ENCODE measurements around the gene KIAA0040. TPM values are rescaled to one million over a fixed set of nuclear protein-coding genes. Genes with fewer than 3 reads are reported as not detected.

Gene KIAA0040
- total and polyA plus RNA-seq, 2 donors (not counting 3 experiments of a cell fraction or from before 2014, with no cell fraction given): 8.3 to 10.9 TPM

DNA sequence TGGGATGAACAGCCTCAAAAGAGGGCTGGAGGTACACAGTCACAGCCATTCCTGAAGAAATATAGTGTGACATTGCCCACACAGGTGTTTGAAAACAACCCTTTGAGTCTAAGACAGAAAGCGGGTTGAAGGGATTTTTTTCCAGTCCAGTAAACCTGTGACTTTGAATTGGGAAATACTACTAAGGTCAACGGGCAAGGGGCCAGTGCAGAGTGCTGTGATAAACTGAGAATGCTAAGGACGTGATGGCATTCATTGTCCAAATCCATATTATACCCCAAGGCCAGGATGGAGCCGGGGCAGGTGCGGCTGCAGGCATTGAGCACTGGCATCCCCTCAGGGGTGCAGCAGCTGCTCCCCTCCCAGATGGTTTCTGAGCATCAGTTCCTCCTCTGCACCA is 36.6 kb downstream of the KIAA0040 start:
- dilution Hi-C loops (cut with MboI; ENCODE audit: extremely low pct_ligation_motif_present, low sequenced_read_pairs): loop anchor here (10.0 kb wide), 1 partner anchor 159 kb away; no protein-coding TSS in a partner anchor

More for the DNA sequence above, 36.6 kb downstream of the KIAA0040 start:
- H3K9ac ChIP-seq (replicated peaks; ENCODE audit: extremely low read depth, insufficient read depth, low read length): no peak overlapping the region
- DNase-seq (ENCODE audit: low read depth, low spot score) (no peak), FAIRE-seq (no peak)
- peaks cover 3 to 5% of the 10 kb centered on the region in 2 experiments for H3K36me3 ChIP-seq (ENCODE audit: control insufficient read depth in 2 of 2, extremely low read depth in 1 of 2, insufficient read depth in 2 of 2, low read length in 2 of 2)
- no peaks in the 10 kb centered on the region for H3K9me3 ChIP-seq (replicated peaks; ENCODE audit: control insufficient read depth, insufficient read depth, low read length)
- no peak overlapping the region for H3K4me3 ChIP-seq (replicated peaks in 1 of 3; ENCODE audit: insufficient read depth in 1 of 3, low read depth in 1 of 3, low read length in 3 of 3)
- no peak overlapping the region for H3K27ac ChIP-seq (ENCODE audit: insufficient read depth, low read depth, low read length)
- H3K27me3 ChIP-seq (ENCODE audit: control insufficient read depth in 2 of 2, insufficient read depth in 2 of 2, low read length in 2 of 2): peaks cover 0 to 15% of the 10 kb centered on the region in 2 experiments
- no peak overlapping the region for H2AFZ ChIP-seq (ENCODE audit: low read depth, low read length)
- CTCF ChIA-PET: interaction anchor here (0.7 to 9.1 kb wide), 22 partner anchors 9 to 1724 kb away, joined by 3 to 369 read pairs (median 8); partner anchors contain the start of gene KIAA0040
- intact Hi-C loops (cut with micrococcal nuclease): loop anchor here (1.0 to 2.0 kb wide), 5 partner anchors 13 to 733 kb away; no protein-coding TSS in a partner anchor
- no peaks in the 10 kb centered on the region for H3K79me2 ChIP-seq (ENCODE audit: control insufficient read depth, insufficient read depth, low read length)
- no peaks in the 10 kb centered on the region for H4K20me1 ChIP-seq (replicated peaks; ENCODE audit: control insufficient read depth, extremely low read depth, insufficient read depth, low read length)
- no TSS peak for BruUV-seq (replicated peaks)
- H3K4me1 ChIP-seq (ENCODE audit: control insufficient read depth, extremely low read depth, insufficient read depth, low read length): no peaks in the 10 kb centered on the region
- POLR2A ChIA-PET: interaction anchor here (0.8 kb wide), 1 partner anchor 162 kb away, joined by 4 read pairs; no protein-coding TSS in a partner anchor
- H3K4me2 ChIP-seq (ENCODE audit: insufficient read depth, low read length): no peak overlapping the region
- TF ChIP-seq JUN (IDR thresholded peaks at IDR 0.05; ENCODE audit: borderline replicate concordance, insufficient read depth, insufficient read length, low read depth): no peak
- TF ChIP-seq, protein P1, sequence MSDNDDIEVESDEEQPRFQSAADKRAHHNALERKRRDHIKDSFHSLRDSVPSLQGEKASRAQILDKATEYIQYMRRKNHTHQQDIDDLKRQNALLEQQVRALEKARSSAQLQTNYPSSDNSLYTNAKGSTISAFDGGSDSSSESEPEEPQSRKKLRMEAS (IDR thresholded peaks at IDR 0.05; ENCODE audit: insufficient read depth, insufficient read length): no peak
- TF ChIP-seq FOS (IDR thresholded peaks at IDR 0.05; ENCODE audit: borderline replicate concordance, insufficient read depth, low read length): no peak
- TF ChIP-seq GATA2 (IDR thresholded peaks at IDR 0.05; ENCODE audit: insufficient read depth, insufficient read length, low read depth, low read length): no peak
- TF ChIP-seq POLR2AphosphoS5 (IDR thresholded peaks at IDR 0.05; ENCODE audit: insufficient read depth, low read depth, low read length): no peak
- TF ChIP-seq EZH2 (IDR thresholded peaks at IDR 0.05; ENCODE audit: borderline replicate concordance, low read depth, low read length, severe bottlenecking): no peak
- no peak for TF ChIP-seq CTCF (IDR thresholded peaks at IDR 0.05; ENCODE audit: extremely low read depth in 1 of 2, insufficient read depth in 1 of 2, low read depth in 1 of 2, low read length in 2 of 2)
- TF ChIP-seq POLR2A (IDR thresholded peaks at IDR 0.05; ENCODE audit: low read depth, low read length): no peak
- TF ChIP-seq MYC (IDR thresholded peaks at IDR 0.05; ENCODE audit: low read depth, low read length): no peak
- H3K9me1 ChIP-seq (replicated peaks; ENCODE audit: control insufficient read depth, extremely low read depth, insufficient read depth, low read length): no peaks in the 10 kb centered on the region

All from endothelial cell of umbilical vein (primary cell).